ACC112 (cell line): Measurements from ENCODE around the gene ZIC1.

Experiments
- H2AFZ ChIP-seq: fragments of 200-600 bp; sonication (generic); one replicate; pipeline ENCODE4 v1.6.0; 2017; ENCODE audit warnings: antibody characterized with exemption, low read length; ENCODE audit not compliant: unreplicated experiment
- H3K27ac ChIP-seq: fragments of 200-600 bp; sonication (generic); 2 replicates; pipeline ENCODE4 v1.5.1; 2014; ENCODE audit warnings: low read depth, mild to moderate bottlenecking, antibody characterized with exemption, low read length, moderate library complexity
- H3K27me3 ChIP-seq: fragments of 200-600 bp; sonication (generic); 2 replicates; pipeline ENCODE4 v1.6.1; 2014; ENCODE audit warnings: mild to moderate bottlenecking, antibody characterized with exemption, low read length, moderate library complexity, mixed read lengths; ENCODE audit not compliant: insufficient read depth
- H3K36me3 ChIP-seq: fragments of 200-600 bp; sonication (generic); 2 replicates; pipeline ENCODE4 v1.6.1; 2016; ENCODE audit warnings: mild to moderate bottlenecking, antibody characterized with exemption, low read length, moderate library complexity, mixed read lengths; ENCODE audit not compliant: insufficient read depth
- H3K4me1 ChIP-seq: fragments of 200-600 bp; sonication (generic); one replicate; pipeline ENCODE4 v1.6.1; 2016; ENCODE audit warnings: low read length, mixed read lengths; ENCODE audit not compliant: insufficient read depth, unreplicated experiment, control insufficient read depth
- H3K4me3 ChIP-seq: fragments of 200-600 bp; sonication (generic); 2 replicates; pipeline ENCODE4 v1.5.1; 2014; ENCODE audit warnings: mild to moderate bottlenecking, low read depth, low read length
- H3K79me2 ChIP-seq: fragments of 200-600 bp; sonication (generic); one replicate; pipeline ENCODE4 v1.6.0; 2016; ENCODE audit warnings: low read length; ENCODE audit not compliant: control insufficient read depth, unreplicated experiment, insufficient read depth

ZIC1 gene

DNA sequence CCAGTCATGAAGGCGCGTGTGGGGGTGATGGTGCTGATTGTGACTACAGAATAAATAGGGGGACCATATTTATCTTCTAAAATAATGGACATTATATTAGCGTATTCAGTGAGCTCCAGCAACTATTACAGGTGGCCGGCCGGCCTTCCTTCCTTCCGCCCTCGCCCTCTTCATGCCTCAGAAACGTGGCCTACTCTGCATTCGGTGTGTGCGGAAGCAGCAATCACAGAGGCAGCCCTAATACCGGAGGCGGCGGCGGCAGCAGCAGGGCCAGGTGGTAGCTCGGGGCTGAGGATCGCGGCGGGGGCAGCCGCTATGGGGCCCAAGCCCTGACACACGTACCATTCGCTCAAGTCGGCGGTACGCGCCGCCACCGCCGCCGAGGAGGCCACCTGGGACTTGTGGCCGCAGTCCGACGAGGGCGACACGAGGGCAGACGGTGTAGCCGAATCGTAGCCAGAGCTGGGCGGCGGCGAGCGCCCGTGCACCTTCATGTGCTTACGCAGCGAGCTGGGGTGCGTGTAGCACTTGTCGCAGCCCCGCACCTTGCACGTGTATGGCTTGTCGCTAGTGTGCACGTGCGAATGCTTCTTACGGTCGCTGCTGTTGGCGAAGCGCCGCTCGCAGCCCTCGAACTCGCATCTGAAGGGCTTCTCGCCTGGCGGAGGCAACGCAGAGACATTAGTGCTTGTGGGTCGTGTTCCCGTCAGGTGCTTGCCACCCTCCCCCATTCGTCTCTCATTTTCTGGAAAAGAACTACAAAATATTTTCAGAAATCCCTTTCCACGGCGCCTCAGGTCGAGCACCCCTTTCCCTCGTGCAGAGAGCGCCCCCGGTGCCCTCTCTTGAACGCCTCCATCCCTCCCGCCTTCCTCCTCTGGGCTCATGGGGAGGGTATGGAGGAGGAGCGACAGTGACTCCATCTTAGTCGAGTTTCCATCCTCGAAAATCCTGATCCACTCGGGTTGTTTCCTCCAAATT lies 18.3 kb upstream of the ZIC1 start:
- Histone ChIP-seq H3K27ac (no peak overlapping the region), H3K36me3 (no peaks in the 10 kb centered on the region), H3K79me2 (no peaks in the 10 kb centered on the region), H2AFZ (no peak overlapping the region), H3K27me3 (peaks cover 99% of the 10 kb centered on the region), H3K4me1 (no peaks in the 10 kb centered on the region), H3K4me3 (peak overlapping the region; percentile 21; the same call in 1 of the 2 replicates)

DNA sequence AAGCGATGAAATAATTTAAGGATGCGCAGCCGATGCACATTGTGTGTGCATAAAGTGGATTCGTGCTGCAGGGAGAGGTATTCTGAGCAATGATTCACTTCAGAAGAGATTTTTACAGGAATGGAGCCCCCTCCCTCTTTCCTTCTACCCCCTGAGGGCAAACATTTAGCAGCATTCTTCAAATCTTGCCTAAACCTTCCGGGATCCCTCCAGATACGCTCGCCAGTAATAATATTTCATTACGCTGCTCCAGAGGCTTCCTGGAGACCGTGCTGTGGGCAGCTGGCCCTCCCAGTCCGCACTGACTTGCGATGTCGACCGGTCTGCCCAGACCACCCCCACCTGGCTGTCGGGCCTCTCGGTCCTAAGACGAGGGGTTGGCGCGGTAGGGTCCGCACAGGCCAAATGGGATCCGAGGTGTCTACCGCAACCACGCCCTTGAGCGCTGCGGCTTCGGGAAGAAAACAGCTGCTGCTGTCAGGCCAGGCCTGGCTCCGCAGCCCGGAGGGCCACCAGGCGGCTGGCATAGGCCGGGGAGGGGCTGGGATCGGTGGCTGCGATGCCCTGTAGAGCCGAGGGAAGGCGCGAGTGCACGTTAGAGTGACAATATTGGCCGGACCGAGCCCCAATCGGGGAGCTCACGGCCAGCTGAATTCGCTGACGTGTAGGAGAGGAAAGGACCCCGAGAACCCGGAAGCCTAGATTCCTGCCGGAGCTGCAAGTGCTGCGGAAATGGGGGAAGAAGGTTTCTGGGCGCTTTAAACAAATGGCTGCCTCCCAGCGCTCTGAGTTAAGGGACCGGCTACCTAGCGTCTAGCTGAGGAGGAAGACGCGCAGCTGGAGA lies 17.2 kb upstream of the ZIC1 start:
- Histone ChIP-seq H2AFZ (peak overlapping the region; percentile 48), H3K4me3 (peak overlapping the region; percentile 70), H3K36me3 (no peaks in the 10 kb centered on the region), H3K4me1 (no peaks in the 10 kb centered on the region), H3K27me3 (peaks cover 99% of the 10 kb centered on the region), H3K27ac (no peak overlapping the region), H3K79me2 (no peaks in the 10 kb centered on the region)

DNA sequence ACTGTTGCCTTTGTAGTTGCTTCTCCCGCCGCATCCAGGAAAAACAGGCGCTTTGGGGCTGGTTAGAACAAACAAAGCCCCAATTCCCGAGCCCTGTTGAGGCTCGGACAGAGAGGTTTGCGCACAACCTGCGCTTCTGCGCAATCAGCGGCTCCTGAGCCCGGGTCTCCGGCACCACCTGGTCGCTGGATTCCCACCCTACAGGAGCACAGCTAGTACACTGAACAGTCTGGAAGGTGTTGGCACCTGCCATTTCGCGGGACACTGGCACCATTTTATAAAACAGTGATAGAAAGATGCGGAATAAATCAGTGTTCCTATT lies 16.6 kb upstream of the ZIC1 start:
- Histone ChIP-seq H3K4me1 (no peaks in the 10 kb centered on the region), H3K4me3 (peak overlapping the region; percentile 70), H3K79me2 (no peaks in the 10 kb centered on the region), H3K27me3 (peaks cover 99% of the 10 kb centered on the region), H3K27ac (no peak overlapping the region), H2AFZ (peak overlapping the region; percentile 39), H3K36me3 (no peaks in the 10 kb centered on the region)

DNA sequence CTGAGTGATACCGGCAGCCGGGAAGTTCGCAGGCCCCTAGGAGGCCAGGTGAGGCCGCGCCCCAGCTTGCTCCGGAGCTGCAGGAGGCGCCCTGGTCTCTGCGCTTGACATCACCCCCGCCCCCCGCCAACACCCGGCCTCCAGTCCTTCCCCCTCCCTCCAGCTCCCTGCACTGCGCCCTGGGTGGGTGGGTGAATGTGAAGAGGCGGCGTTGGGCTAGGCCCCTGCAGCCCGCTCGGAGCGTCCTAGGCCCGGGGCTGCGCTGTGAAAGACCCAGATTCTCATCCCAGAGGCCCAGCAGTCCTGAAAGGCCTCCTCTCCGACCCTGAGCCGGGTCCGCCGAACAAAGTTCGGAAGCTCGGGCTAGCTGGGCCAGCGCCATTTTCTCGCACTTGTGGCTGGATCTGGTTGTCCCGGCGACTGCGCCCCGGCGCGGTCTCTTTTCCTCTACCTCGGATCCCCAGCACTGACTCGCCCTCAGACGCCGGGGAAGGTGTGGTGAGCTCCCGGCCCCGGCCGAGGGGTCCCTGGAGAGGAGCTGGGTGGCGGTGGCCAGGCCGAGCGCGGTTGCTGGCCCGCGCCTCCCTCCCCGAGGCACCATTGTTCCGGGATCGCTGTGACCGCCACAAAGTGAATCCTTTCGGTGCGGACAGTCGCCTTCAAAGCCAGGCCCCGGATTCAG lies 15.8 kb upstream of the ZIC1 start:
- Histone ChIP-seq H2AFZ (no peak overlapping the region), H3K79me2 (no peaks in the 10 kb centered on the region), H3K27ac (no peak overlapping the region), H3K4me3 (peak overlapping the region; percentile 70), H3K36me3 (no peaks in the 10 kb centered on the region), H3K4me1 (no peaks in the 10 kb centered on the region), H3K27me3 (peaks cover 99% of the 10 kb centered on the region)

DNA sequence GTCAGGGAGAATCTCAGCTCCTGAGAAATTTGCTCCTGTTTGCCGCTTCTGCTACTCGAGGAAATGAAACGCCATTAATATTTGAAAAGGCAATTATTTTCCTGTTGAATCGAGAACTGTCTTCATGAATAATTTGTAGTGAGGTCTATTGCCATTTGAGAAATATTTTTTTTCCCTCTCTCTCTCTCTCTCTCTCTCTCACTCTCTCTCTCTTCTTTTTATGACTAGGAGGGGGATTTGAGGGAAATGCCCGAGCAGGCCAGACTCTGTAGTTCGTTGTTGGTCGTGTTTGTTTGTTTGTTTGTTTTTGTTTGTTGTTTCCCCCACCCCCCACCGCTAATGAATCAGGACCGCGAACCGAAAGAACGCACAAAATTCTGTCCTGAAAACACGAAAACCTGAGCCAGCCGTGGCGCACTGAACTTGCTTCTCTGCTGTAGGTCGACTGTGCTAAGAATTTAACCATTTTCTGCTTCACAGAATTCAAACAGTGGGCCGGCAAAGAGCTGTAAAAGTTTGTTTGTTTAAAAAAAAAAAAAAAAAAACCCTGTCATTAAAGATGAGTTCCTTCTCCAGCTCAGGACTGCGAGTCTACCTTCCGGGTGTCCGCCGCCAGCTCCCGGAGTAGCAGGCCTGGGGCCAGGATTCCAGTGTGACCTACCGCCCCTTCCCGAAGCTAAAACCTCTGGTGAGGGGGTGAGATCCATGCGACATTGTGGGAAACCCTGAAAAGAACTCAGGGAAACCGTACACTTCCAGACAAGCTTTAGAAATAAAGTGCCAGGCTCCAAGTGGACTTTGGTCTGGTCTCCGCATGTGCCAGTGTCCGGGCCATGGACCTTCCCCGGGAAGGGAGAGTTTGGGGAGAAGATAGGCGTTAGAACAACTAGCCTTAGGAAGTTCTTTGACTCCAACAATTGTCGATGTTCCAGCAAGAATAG lies 15.0 kb upstream of the ZIC1 start:
- no peaks in the 10 kb centered on the region for H3K4me1 ChIP-seq
- no peaks in the 10 kb centered on the region for H3K79me2 ChIP-seq
- H3K27ac ChIP-seq = no peak overlapping the region
- peaks cover 99% of the 10 kb centered on the region for H3K27me3 ChIP-seq
- no peak overlapping the region for H2AFZ ChIP-seq
- H3K4me3 ChIP-seq = peak overlapping the region; percentile 70
- no peaks in the 10 kb centered on the region for H3K36me3 ChIP-seq

DNA sequence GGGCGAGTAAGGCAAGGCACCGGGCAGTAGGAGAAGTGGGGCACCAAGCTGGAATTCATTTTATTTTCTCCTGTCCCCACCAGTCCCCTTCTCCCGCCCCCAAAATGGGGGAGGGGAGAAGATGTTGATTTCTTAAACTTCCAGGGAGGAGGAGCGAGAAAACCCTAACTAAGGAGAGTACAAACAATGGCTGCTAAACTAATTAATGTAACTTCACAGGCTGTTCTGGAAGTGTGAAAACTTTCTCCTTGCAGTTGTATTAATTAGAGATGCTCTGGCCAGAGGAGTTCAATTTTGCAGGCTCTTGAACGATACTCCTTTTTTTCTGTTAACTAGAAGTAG lies 14.3 kb upstream of the ZIC1 start:
- Histone ChIP-seq H3K4me3 (no peak overlapping the region), H3K27me3 (peaks cover 97% of the 10 kb centered on the region), H3K36me3 (no peaks in the 10 kb centered on the region), H3K79me2 (no peaks in the 10 kb centered on the region), H3K4me1 (no peaks in the 10 kb centered on the region), H3K27ac (no peak overlapping the region), H2AFZ (no peak overlapping the region)

DNA sequence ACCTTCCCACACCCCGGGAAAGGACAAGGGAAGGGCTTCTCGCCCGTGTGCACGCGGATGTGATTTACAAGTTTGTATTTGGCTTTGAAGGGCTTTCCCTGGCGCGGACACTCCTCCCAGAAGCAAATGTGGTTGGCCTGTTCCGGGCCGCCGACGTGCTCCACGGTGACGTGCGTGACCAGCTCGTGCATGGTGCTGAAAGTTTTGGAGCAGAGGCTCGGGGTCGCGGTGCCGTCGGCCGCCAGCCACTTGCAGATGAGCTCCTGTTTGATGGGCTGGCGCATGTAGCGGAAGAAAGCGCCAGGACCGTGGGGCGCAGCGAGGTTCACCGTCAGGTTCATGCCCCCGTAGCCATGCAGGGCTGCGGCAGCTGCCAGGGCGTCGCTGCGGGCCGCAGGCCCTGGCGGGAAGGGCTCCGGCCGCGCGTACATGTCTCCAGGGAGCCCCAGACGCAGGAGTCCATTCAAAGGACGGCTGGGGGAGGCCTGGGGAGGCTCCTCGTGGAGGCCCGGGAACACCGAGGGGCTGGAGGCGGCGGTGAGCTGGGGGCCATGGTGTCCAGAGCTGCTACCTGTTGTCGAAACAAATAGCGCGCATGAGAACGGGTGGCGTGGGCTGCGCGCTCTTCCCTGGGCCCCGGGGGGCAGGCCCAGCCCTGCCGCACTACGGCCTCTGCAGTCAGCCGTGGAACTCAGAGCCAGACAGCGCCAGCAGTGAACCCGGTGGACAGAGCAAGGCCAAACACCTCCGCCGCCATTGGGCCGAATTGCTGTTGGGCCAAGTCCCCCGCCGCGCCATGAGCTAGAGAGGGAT lies 13.1 kb upstream of the ZIC1 start:
- Histone ChIP-seq H3K27me3 (peaks cover 97% of the 10 kb centered on the region), H3K4me1 (no peaks in the 10 kb centered on the region)

DNA sequence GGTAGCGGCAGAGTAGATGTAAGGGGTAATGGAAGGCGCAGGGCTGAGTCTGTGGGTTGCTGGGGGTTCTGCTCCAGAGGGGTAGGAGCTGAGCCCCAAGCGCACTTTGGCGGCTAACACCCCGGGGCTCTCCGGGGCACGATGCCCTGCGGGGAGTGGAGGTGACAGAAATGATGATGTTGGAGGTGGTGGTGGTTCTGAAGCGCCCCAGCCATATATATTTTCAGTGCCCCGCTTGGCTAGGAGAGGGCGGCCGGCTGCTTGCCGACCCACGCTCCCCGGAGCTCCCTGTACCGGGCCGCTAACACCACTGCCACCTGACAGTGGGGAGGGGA lies 12.5 kb upstream of the ZIC1 start:
- Histone ChIP-seq H3K4me3 (no peak overlapping the region), H3K27me3 (peaks cover 98% of the 10 kb centered on the region), H3K4me1 (no peaks in the 10 kb centered on the region), H3K79me2 (no peaks in the 10 kb centered on the region), H3K27ac (no peak overlapping the region), H3K36me3 (no peaks in the 10 kb centered on the region), H2AFZ (no peak overlapping the region)

More for the DNA sequence above, 13.1 kb upstream of the ZIC1 start:
- no peak overlapping the region for H2AFZ ChIP-seq
- H3K79me2 ChIP-seq = no peaks in the 10 kb centered on the region
- no peaks in the 10 kb centered on the region for H3K36me3 ChIP-seq
- no peak overlapping the region for H3K4me3 ChIP-seq
- no peak overlapping the region for H3K27ac ChIP-seq

DNA sequence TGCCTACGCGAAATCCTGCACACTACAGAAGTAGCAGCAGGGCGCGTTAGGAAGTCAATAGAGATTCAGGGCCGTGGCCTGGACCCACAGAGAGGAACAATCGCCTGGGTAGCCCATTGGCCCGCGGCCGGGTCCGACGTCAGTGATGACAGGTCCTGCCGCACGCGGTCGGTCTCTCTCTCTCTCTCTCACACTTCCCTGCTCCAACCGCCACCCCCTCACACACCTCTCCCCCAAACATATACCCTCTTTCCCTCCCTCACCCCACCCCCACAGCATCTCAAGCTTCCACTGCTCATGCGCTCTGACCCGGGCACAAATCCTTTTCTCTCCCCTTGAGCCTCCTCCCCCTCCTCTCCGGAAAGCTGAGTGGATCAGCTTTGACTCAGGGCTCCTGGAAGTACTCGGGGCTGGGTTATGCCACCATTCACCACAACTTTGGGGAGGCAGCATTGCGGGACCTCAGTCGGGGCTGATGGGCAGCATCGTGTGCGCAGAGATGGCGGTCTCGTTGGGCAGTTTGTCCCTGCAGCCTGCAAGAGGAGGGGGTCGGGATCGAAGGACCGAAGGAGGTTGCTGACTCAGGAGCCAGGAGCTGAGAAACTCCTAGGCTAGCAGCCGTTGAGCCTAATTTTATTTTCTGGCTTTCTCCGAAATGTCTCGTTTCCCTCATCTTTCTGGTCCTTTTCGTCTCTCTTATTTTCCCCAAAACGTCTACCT lies 11.8 kb upstream of the ZIC1 start:
- Histone ChIP-seq H2AFZ (no peak overlapping the region), H3K4me3 (peak overlapping the region; percentile 38), H3K27me3 (peaks cover 98% of the 10 kb centered on the region), H3K36me3 (no peaks in the 10 kb centered on the region), H3K4me1 (no peaks in the 10 kb centered on the region), H3K79me2 (no peaks in the 10 kb centered on the region), H3K27ac (no peak overlapping the region)
